ENCODE measurements around the gene ZSCAN21.

The ZSCAN21 gene

GRCh38 chr7:100033526-100033925 lies 16.0 kb upstream of the ZSCAN21 start:
- H3K4me1 ChIP-seq (ENCODE audit: control insufficient read depth, insufficient read depth, low read length), result no peaks in the 10 kb centered on the region
- peaks cover 9% of the 10 kb centered on the region for H3K36me3 ChIP-seq (ENCODE audit: control insufficient read depth, insufficient read depth, low read length)
- H3K9me3 ChIP-seq (ENCODE audit: control insufficient read depth, insufficient read depth, low read length), result no peaks in the 10 kb centered on the region
- no peaks in the 10 kb centered on the region for H3K27me3 ChIP-seq (ENCODE audit: control insufficient read depth, insufficient read depth, low read length)
- H3K4me3 ChIP-seq (ENCODE audit: low read depth, low read length), result no peak overlapping the region
- H3K9ac ChIP-seq (ENCODE audit: low read depth, low read length), result no peak overlapping the region

GRCh38 chr7:100034871-100035510 lies 14.6 kb upstream of the ZSCAN21 start:
- Histone ChIP-seq H3K27me3 (ENCODE audit: control insufficient read depth, insufficient read depth, low read length) (no peaks in the 10 kb centered on the region), H3K9me3 (ENCODE audit: control insufficient read depth, insufficient read depth, low read length) (no peaks in the 10 kb centered on the region), H3K4me3 (ENCODE audit: low read depth, low read length) (no peak overlapping the region), H3K9ac (ENCODE audit: low read depth, low read length) (no peak overlapping the region), H3K4me1 (ENCODE audit: control insufficient read depth, insufficient read depth, low read length) (no peaks in the 10 kb centered on the region), H3K36me3 (ENCODE audit: control insufficient read depth, insufficient read depth, low read length) (peaks cover 9% of the 10 kb centered on the region)

GRCh38 chr7:100035876-100036275 lies 13.7 kb upstream of the ZSCAN21 start:
- Histone ChIP-seq H3K4me1 (ENCODE audit: control insufficient read depth, insufficient read depth, low read length) (no peaks in the 10 kb centered on the region), H3K4me3 (ENCODE audit: low read depth, low read length) (no peak overlapping the region), H3K9ac (ENCODE audit: low read depth, low read length) (no peak overlapping the region), H3K9me3 (ENCODE audit: control insufficient read depth, insufficient read depth, low read length) (no peaks in the 10 kb centered on the region), H3K27me3 (ENCODE audit: control insufficient read depth, insufficient read depth, low read length) (no peaks in the 10 kb centered on the region), H3K36me3 (ENCODE audit: control insufficient read depth, insufficient read depth, low read length) (peaks cover 9% of the 10 kb centered on the region)

- Histone ChIP-seq H3K36me3 (ENCODE audit: control insufficient read depth, insufficient read depth, low read length) (peaks cover 8% of the 10 kb centered on the region), H3K9ac (ENCODE audit: low read depth, low read length) (no peak overlapping the region), H3K4me3 (ENCODE audit: low read depth, low read length) (no peak overlapping the region), H3K9me3 (ENCODE audit: control insufficient read depth, insufficient read depth, low read length) (no peaks in the 10 kb centered on the region), H3K27me3 (ENCODE audit: control insufficient read depth, insufficient read depth, low read length) (no peaks in the 10 kb centered on the region), H3K4me1 (ENCODE audit: control insufficient read depth, insufficient read depth, low read length) (no peaks in the 10 kb centered on the region)
Measured at GRCh38 chr7:100038326-100038725, 11.2 kb upstream of the ZSCAN21 start.

- no peak overlapping the region for H3K4me3 ChIP-seq (ENCODE audit: low read depth, low read length)
- H3K4me1 ChIP-seq (ENCODE audit: control insufficient read depth, insufficient read depth, low read length), result no peaks in the 10 kb centered on the region
- H3K27me3 ChIP-seq (ENCODE audit: control insufficient read depth, insufficient read depth, low read length), result no peaks in the 10 kb centered on the region
- peaks cover 2% of the 10 kb centered on the region for H3K36me3 ChIP-seq (ENCODE audit: control insufficient read depth, insufficient read depth, low read length)
- no peaks in the 10 kb centered on the region for H3K9me3 ChIP-seq (ENCODE audit: control insufficient read depth, insufficient read depth, low read length)
- no peak overlapping the region for H3K9ac ChIP-seq (ENCODE audit: low read depth, low read length)
Measured at GRCh38 chr7:100040575-100040974, 9.0 kb upstream of the ZSCAN21 start.

- Histone ChIP-seq H3K9me3 (ENCODE audit: control insufficient read depth, insufficient read depth, low read length) (no peaks in the 10 kb centered on the region), H3K4me1 (ENCODE audit: control insufficient read depth, insufficient read depth, low read length) (no peaks in the 10 kb centered on the region), H3K4me3 (ENCODE audit: low read depth, low read length) (no peak overlapping the region), H3K36me3 (ENCODE audit: control insufficient read depth, insufficient read depth, low read length) (peaks cover 2% of the 10 kb centered on the region), H3K9ac (ENCODE audit: low read depth, low read length) (no peak overlapping the region), H3K27me3 (ENCODE audit: control insufficient read depth, insufficient read depth, low read length) (no peaks in the 10 kb centered on the region)
Measured at GRCh38 chr7:100044718-100045117, 4.9 kb upstream of the ZSCAN21 start.

- H3K4me3 ChIP-seq (ENCODE audit: low read depth, low read length), result no peak overlapping the region
- H3K36me3 ChIP-seq (ENCODE audit: control insufficient read depth, insufficient read depth, low read length), result no peaks in the 10 kb centered on the region
- no peak overlapping the region for H3K9ac ChIP-seq (ENCODE audit: low read depth, low read length)
- H3K27me3 ChIP-seq (ENCODE audit: control insufficient read depth, insufficient read depth, low read length), result no peaks in the 10 kb centered on the region
- H3K9me3 ChIP-seq (ENCODE audit: control insufficient read depth, insufficient read depth, low read length), result no peaks in the 10 kb centered on the region
- no peaks in the 10 kb centered on the region for H3K4me1 ChIP-seq (ENCODE audit: control insufficient read depth, insufficient read depth, low read length)
Measured at GRCh38 chr7:100048680-100049079, 894 bp upstream of the ZSCAN21 start.

- Histone ChIP-seq H3K4me3 (ENCODE audit: low read depth, low read length) (no peak overlapping the region), H3K27me3 (ENCODE audit: control insufficient read depth, insufficient read depth, low read length) (no peaks in the 10 kb centered on the region), H3K9me3 (ENCODE audit: control insufficient read depth, insufficient read depth, low read length) (no peaks in the 10 kb centered on the region), H3K36me3 (ENCODE audit: control insufficient read depth, insufficient read depth, low read length) (peaks cover under 1% of the 10 kb centered on the region), H3K9ac (ENCODE audit: low read depth, low read length) (no peak overlapping the region), H3K4me1 (ENCODE audit: control insufficient read depth, insufficient read depth, low read length) (no peaks in the 10 kb centered on the region)
Measured at GRCh38 chr7:100051611-100052010, 2.0 kb downstream of the ZSCAN21 start.

GRCh38 chr7:100053215-100053614 lies 3.6 kb downstream of the ZSCAN21 start:
- H3K4me3 ChIP-seq (ENCODE audit: low read depth, low read length), result no peak overlapping the region
- peaks cover 16% of the 10 kb centered on the region for H3K36me3 ChIP-seq (ENCODE audit: control insufficient read depth, insufficient read depth, low read length)
- H3K9ac ChIP-seq (ENCODE audit: low read depth, low read length), result no peak overlapping the region

GRCh38 chr7:100057006-100057405 lies 7.4 kb downstream of the ZSCAN21 start:
- peaks cover 37% of the 10 kb centered on the region for H3K36me3 ChIP-seq (ENCODE audit: control insufficient read depth, insufficient read depth, low read length)
- no peaks in the 10 kb centered on the region for H3K4me1 ChIP-seq (ENCODE audit: control insufficient read depth, insufficient read depth, low read length)
- no peak overlapping the region for H3K9ac ChIP-seq (ENCODE audit: low read depth, low read length)
- H3K9me3 ChIP-seq (ENCODE audit: control insufficient read depth, insufficient read depth, low read length), result no peaks in the 10 kb centered on the region
- H3K27me3 ChIP-seq (ENCODE audit: control insufficient read depth, insufficient read depth, low read length), result no peaks in the 10 kb centered on the region
- no peak overlapping the region for H3K4me3 ChIP-seq (ENCODE audit: low read depth, low read length)

More at GRCh38 chr7:100053215-100053614, 3.6 kb downstream of the ZSCAN21 start:
- Histone ChIP-seq H3K9me3 (ENCODE audit: control insufficient read depth, insufficient read depth, low read length) (no peaks in the 10 kb centered on the region), H3K4me1 (ENCODE audit: control insufficient read depth, insufficient read depth, low read length) (no peaks in the 10 kb centered on the region), H3K27me3 (ENCODE audit: control insufficient read depth, insufficient read depth, low read length) (no peaks in the 10 kb centered on the region)

GRCh38 chr7:100059251-100059739 lies 9.7 kb downstream of the ZSCAN21 start:
- H3K9ac ChIP-seq (ENCODE audit: low read depth, low read length), result no peak overlapping the region
- no peaks in the 10 kb centered on the region for H3K27me3 ChIP-seq (ENCODE audit: control insufficient read depth, insufficient read depth, low read length)
- H3K36me3 ChIP-seq (ENCODE audit: control insufficient read depth, insufficient read depth, low read length), result peaks cover 50% of the 10 kb centered on the region
- H3K9me3 ChIP-seq (ENCODE audit: control insufficient read depth, insufficient read depth, low read length), result no peaks in the 10 kb centered on the region
- H3K4me3 ChIP-seq (ENCODE audit: low read depth, low read length), result no peak overlapping the region
- H3K4me1 ChIP-seq (ENCODE audit: control insufficient read depth, insufficient read depth, low read length), result no peaks in the 10 kb centered on the region

- H3K36me3 ChIP-seq (ENCODE audit: control insufficient read depth, insufficient read depth, low read length), result peaks cover 54% of the 10 kb centered on the region
- H3K4me3 ChIP-seq (ENCODE audit: low read depth, low read length), result no peak overlapping the region
- H3K27me3 ChIP-seq (ENCODE audit: control insufficient read depth, insufficient read depth, low read length), result no peaks in the 10 kb centered on the region
- no peaks in the 10 kb centered on the region for H3K9me3 ChIP-seq (ENCODE audit: control insufficient read depth, insufficient read depth, low read length)
- no peaks in the 10 kb centered on the region for H3K4me1 ChIP-seq (ENCODE audit: control insufficient read depth, insufficient read depth, low read length)
- H3K9ac ChIP-seq (ENCODE audit: low read depth, low read length), result no peak overlapping the region
Measured at GRCh38 chr7:100061518-100062193, 12.1 kb downstream of the ZSCAN21 start.

Measured in iPS-15b (cell line).